ENCODE data around the gene LCN1. TPM values are rescaled to one million over a fixed set of nuclear protein-coding genes. Genes with fewer than 3 reads are reported as not detected.

LCN1 gene
- total and polyA plus RNA-seq, 2 of the 8 experiments (the other 6 are each of a cell fraction or from before 2014, with no cell fraction given), result not detected

GRCh38 chr9:135498381-135499126, 22.7 kb upstream of the LCN1 start:
- no peaks in the 10 kb centered on the region for H3K9me3 ChIP-seq (ENCODE audit: insufficient read depth in 2 of 2, low read depth in 1 of 2, low read length in 1 of 2)
- TF ChIP-seq CHD2 (IDR thresholded peaks at IDR 0.05; ENCODE audit: low read length) (no peak), SIX5 (IDR thresholded peaks at IDR 0.05; ENCODE audit: low read depth, low read length) (no peak)
- no peak overlapping the region for H3K9ac ChIP-seq (replicated peaks in 1 of 4; ENCODE audit: extremely low read depth in 1 of 4, low read depth in 3 of 4, low read length in 3 of 4)
- H3K27me3 ChIP-seq (replicated peaks in 1 of 4; ENCODE audit: control insufficient read depth in 3 of 4, extremely low read depth in 1 of 4, insufficient read depth in 3 of 4, low read length in 3 of 4), result no peaks in the 10 kb centered on the region; a peak in 1 of 7 replicates
- peaks cover 3 to 17% (median 11%) of the 10 kb centered on the region in 4 experiments; a peak in 7 of 8 replicates for H3K36me3 ChIP-seq (ENCODE audit: control insufficient read depth in 2 of 4, insufficient read depth in 4 of 4, low read length in 3 of 4)
- H4K8ac ChIP-seq (ENCODE audit: extremely low read depth, insufficient read depth, low read length), result no peak overlapping the region
- H3K56ac ChIP-seq (replicated peaks; ENCODE audit: insufficient read length, low read depth, low read length), result no peak overlapping the region
- peak overlapping the region in 1 of 4 experiments; percentile 86; a peak in 2 of 8 replicates for H3K4me3 ChIP-seq (ENCODE audit: extremely low read depth in 1 of 4, insufficient read depth in 2 of 4, low read depth in 3 of 4, low read length in 4 of 4)
- peaks cover 0 to 16% of the 10 kb centered on the region in 2 experiments; a peak in 2 of 4 replicates for H3K79me2 ChIP-seq (ENCODE audit: control insufficient read depth in 1 of 2, insufficient read depth in 2 of 2, low read length in 2 of 2)
- H3K4me2 ChIP-seq (ENCODE audit: insufficient read depth in 1 of 2, low read depth in 2 of 2, low read length in 2 of 2), result peak overlapping the region; percentile 68 to 87
- FAIRE-seq, result no peak
- H4K5ac ChIP-seq (ENCODE audit: insufficient read length, low read depth, low read length), result no peak overlapping the region
- H4K20me1 ChIP-seq (replicated peaks in 1 of 2; ENCODE audit: control insufficient read depth in 1 of 2, insufficient read depth in 2 of 2, low read length in 2 of 2), result peaks cover 5 to 12% of the 10 kb centered on the region in 2 experiments
- no peak overlapping the region for H4K91ac ChIP-seq (replicated peaks; ENCODE audit: insufficient read length, low read length)
- H3K23me2 ChIP-seq (ENCODE audit: low read depth, low read length), result peaks cover 8% of the 10 kb centered on the region; the same call in 1 of the 2 replicates
- ChIA-PET POLR2A (ENCODE audit: partially characterized antibody) (interaction anchor here (0.6 to 2.8 kb wide), 4 partner anchors 8 to 71 kb away, joined by 3 to 17 read pairs (median 3); no protein-coding TSS in a partner anchor), CTCF (ENCODE audit: partially characterized antibody) (interaction anchor here (1.0 to 2.1 kb wide), 6 partner anchors 9 to 154 kb away, joined by 3 to 11 read pairs (median 4); no protein-coding TSS in a partner anchor)
- peaks cover 0 to 15% (median 12%) of the 10 kb centered on the region in 4 experiments; a peak in 6 of 7 replicates for H3K4me1 ChIP-seq (replicated peaks in 1 of 4; ENCODE audit: control insufficient read depth in 3 of 4, insufficient read depth in 4 of 4, low read length in 3 of 4)
- H3K14ac ChIP-seq (ENCODE audit: insufficient read length), result no peak overlapping the region
- no peak overlapping the region for H2AFZ ChIP-seq (ENCODE audit: low read length)
- H3K4ac ChIP-seq (replicated peaks; ENCODE audit: insufficient read length, low read depth, low read length), result no peak overlapping the region
- H2BK5ac ChIP-seq (ENCODE audit: low read depth, low read length), result no peak overlapping the region
- DNase-seq (ENCODE audit: low read depth in 1 of 2, low spot score in 2 of 2), result no peak
- no peak overlapping the region for H2AK5ac ChIP-seq (ENCODE audit: low read depth, low read length)
- no peak overlapping the region for H2BK15ac ChIP-seq (ENCODE audit: low read length)
- no peak overlapping the region for H2BK120ac ChIP-seq (replicated peaks; ENCODE audit: low read depth, low read length)
- WGBS, 2 experiments (ENCODE audit: extremely low coverage in 1 of 2, insufficient coverage in 1 of 2, insufficient read length in 1 of 2, insufficient replicate concordance in 2 of 2, low coverage in 1 of 2, low lambda C conversion rate in 2 of 2, missing lambda C conversion rate in 1 of 2), result 87 to 100% methylated on average over 1 to 15 of the region's 15 CpGs
- no peak overlapping the region for H2BK20ac ChIP-seq (ENCODE audit: low read length)
- H2BK12ac ChIP-seq (ENCODE audit: low read depth, low read length), result no peak overlapping the region
- no peak overlapping the region for H3K18ac ChIP-seq (ENCODE audit: extremely low read depth, low read length)
- H3K79me1 ChIP-seq (ENCODE audit: low read depth, low read length), result 0 out of 2 replicates have a peak, but pooled peaks cover 3% of the 10 kb centered on the region
- H3K27ac ChIP-seq (ENCODE audit: low read depth, low read length), result no peak overlapping the region
- H3K23ac ChIP-seq (ENCODE audit: insufficient read length), result no peak overlapping the region

Measured in H1 (cell line).